Measurements from ENCODE around the gene SMDT1.

SMDT1 gene

GRCh38 chr22:42131562-42131961, 52.1 kb downstream of the SMDT1 start:
- no peak overlapping the region for H3K4me3 ChIP-seq (ENCODE audit: low read length)
- TF ChIP-seq CTCF (IDR thresholded peaks at IDR 0.05; ENCODE audit: insufficient read depth, low read depth, low read length, missing control alignments): no peak
- DNase-seq (ENCODE audit: low read depth): no peak

- H3K4me3 ChIP-seq (ENCODE audit: low read length): no peak overlapping the region
- TF ChIP-seq CTCF (IDR thresholded peaks at IDR 0.05; ENCODE audit: insufficient read depth, low read depth, low read length, missing control alignments): no peak
- no peak for DNase-seq (ENCODE audit: low read depth)
Observed at GRCh38 chr22:42132457-42132856, 53.0 kb downstream of the SMDT1 start.
